ENCODE measurements around the gene OTOP2. TPM values are rescaled to one million over a fixed set of nuclear protein-coding genes. Genes with fewer than 3 reads are reported as not detected.

Gene OTOP2
- total RNA-seq, 1 donor, result not detected

DNA sequence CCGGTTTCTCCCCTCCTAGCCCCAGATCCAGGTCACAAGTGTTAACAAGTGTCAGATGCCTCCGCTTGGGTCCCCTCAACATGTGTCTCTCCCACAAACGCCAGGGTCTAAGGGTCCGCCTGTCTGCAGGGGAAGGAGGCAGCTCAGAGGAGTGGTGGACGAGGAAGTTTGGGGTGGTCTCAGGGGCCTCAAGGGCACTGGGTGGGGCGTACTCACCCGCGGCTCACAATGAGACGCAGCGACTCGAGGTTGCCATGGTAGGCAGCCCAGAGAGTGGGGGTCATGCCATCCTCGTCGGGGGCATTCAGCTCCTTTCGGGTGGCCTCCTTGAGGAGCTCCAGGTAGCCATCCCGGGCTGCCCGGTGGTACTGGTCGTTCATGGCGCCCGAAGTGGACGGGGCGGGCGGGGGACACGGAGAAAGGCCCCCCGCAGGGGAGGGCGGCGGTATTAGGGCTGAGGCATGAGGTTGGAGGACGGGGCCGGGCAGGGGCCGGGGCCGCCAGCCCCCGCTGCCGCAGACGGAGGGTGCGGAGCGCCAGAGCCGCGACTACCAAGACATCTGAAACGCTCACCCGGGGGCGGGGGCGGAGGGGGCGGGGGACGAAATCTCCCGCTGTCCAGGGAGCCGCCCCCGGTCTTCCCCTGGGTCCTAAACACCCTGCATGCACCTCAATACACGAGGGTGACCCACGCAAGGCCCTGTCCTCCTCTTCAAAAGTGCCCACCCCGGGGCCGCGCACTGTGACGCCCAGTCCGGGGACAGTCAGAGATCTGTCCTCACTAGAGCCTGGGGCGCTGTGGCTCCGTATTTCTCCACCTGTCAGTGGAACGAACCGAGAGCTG is 1.2 kb upstream of the OTOP2 start, which contains the start of gene USH1G:
Gene USH1G (minus strand): TSS at position 562 of the 844 bp plus-strand sequence. CDS start 182 bp downstream, at position 380.
- peak in 1 of 3 donors; percentile 35 for DNase-seq (ENCODE audit: low read depth in 2 of 3, low spot score in 2 of 3)

DNA sequence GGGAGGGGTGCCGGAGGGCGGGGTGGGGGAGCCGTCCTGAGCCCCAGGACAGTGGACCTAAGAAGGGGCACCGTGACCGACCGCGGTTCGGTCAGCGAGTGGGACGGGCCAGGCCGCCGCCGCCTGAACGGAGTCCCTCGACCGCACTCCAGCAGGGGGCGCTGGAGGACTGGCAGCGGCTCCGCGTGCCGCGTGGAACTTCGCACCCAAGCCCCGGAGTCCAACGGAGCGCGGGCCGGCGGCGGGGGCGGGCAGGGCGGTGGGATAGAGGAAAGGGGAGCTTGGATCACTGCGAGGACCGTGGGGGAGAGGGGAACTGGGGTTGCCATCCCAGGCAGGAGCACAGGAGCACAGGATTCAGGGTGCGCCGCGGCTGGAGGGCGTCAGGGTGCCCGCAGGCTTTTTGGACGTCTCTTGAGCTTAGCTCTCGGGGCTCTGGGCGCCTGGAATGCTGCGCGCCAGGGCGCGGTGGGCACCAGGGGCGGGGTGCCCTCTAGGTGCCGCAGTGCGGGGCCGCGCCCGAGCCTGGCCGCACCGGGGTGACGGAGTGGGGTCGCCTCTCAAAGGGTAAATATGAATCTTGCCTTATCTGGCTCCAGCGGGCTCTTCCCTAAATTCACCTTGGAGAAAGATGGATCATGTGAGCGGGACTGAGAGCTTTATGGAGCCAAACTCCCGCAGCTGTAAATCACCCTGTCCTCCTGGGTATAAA is 379 bp upstream of the OTOP2 start:
- peak; percentile 50 to 60 (median 60) for DNase-seq (ENCODE audit: low read depth in 2 of 3, low spot score in 2 of 3)

DNA sequence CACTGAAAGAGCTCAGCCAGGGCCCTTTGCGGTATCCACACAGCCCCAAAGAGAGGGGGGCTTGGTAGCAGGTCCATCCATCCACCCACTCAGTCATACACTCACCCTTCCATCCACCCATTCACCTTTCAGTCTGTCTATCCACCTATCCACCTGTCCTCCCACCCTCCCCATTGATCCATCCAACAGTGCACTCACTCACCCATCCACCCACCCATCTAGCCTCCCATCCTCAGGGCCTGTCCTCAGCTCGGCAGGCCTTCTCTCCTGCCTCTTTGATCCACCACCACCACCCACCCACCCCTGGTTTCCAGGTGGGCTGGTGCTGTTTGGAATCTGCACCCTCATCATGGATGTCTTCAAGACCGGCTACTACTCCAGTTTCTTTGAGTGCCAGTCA is 1.2 kb downstream of the OTOP2 start:
- DNase-seq (ENCODE audit: low read depth in 2 of 3, low spot score in 2 of 3), result no peak

- no peak for DNase-seq (ENCODE audit: low read depth in 2 of 3, low spot score in 2 of 3)
Observed at GRCh38 chr17:74928786-74929185, 4.7 kb downstream of the OTOP2 start.

DNA sequence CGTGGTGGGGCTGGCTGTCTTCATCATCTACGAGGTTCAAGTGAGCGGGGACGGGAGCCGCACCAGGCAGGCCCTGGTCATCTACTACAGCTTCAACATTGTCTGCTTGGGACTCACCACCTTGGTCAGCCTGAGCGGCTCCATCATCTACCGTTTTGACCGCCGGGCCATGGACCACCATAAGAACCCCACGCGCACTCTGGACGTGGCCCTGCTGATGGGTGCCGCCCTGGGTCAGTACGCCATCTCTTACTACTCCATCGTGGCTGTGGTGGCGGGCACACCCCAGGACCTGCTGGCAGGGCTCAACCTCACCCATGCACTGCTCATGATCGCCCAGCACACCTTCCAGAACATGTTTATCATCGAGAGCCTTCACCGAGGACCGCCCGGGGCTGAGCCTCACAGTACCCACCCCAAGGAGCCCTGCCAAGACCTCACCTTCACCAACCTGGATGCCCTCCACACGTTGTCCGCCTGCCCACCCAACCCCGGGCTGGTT is 6.5 kb downstream of the OTOP2 start:
- no peak for DNase-seq (ENCODE audit: low read depth in 2 of 3, low spot score in 2 of 3)

DNA sequence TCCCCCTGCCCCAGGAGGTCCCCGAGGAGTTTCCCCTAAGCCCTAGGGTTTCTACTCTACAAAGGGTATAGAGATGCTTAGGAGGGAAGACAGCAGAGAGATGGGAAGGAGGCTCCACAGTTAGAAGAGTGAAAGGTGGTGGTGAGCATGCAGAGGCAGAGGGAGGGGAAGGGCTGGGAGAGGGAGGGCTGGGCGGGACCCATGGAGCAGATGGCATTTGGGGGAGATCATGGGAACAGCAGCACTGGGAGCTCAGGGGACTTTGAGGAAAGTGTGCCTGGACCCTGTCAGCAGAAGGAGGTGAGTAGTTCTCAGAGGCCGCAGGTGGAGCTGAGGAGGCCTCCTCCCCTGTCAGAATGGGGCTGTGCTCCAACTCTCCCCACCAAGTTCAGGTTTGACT is 11.0 kb downstream of the OTOP2 start:
- DNase-seq (ENCODE audit: low read depth in 2 of 3, low spot score in 2 of 3), result no peak

GRCh38 chr17:74935585-74936469 is 11.8 kb downstream of the OTOP2 start, which contains the start of gene OTOP3:
Gene OTOP3 (plus strand): TSS chr17:74935898. CDS start chr17:74935922, 24 bp downstream.
- no peak for DNase-seq (ENCODE audit: low read depth in 2 of 3, low spot score in 2 of 3)

DNA sequence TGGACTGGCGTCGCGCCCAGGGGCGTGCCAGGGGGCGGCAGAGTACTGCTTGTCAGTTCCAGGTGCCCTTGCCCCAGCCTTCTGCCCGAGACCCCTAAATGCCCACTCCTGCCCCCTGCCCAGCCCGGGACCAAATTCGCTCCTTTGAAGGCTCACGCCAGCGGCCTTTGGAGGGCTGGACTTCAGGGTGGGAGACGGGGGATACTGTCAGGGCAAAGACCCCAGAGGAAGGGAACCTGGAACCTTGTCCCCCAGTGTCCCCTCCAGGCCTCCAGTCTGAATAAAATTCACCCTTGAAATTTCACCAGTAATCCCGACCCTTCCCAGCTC is 12.4 kb downstream of the OTOP2 start:
- DNase-seq (ENCODE audit: low read depth in 2 of 3, low spot score in 2 of 3), result no peak

- no peak for DNase-seq (ENCODE audit: low read depth in 2 of 3, low spot score in 2 of 3)
Observed at GRCh38 chr17:74937064-74938051, 13.3 kb downstream of the OTOP2 start.

GRCh38 chr17:74938194-74938950 is 14.3 kb downstream of the OTOP2 start:
- DNase-seq (ENCODE audit: low read depth in 2 of 3, low spot score in 2 of 3), result no peak

- no peak for DNase-seq (ENCODE audit: low read depth in 2 of 3, low spot score in 2 of 3)
Observed at GRCh38 chr17:74939534-74939933, 15.5 kb downstream of the OTOP2 start.

DNA sequence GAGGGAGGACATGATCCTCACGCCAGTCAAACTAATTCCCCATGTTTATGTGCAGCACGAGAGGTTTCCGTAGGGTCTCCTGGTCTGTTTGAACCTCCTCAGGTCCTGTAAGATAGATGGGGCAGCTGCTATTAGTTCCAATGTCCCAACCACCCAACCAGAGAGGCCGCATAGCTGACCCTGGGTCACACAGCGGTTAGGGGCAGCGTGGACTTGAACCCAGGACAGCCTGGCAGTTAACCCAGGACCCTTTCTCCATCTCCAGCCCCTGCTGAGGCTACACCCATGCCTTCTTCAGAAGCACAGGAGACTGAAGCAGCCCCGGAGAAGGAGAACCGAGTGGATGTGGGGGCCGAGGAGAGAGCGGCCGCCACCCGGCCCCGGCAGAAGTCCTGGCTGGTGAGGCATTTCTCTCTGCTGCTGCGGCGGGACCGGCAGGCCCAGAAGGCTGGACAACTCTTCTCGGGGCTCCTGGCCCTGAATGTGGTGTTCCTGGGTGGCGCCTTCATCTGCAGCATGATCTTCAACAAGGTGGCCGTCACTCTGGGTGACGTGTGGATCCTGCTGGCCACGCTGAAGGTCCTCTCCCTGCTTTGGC is 17.2 kb downstream of the OTOP2 start:
- DNase-seq (ENCODE audit: low read depth in 2 of 3, low spot score in 2 of 3), result no peak

DNA sequence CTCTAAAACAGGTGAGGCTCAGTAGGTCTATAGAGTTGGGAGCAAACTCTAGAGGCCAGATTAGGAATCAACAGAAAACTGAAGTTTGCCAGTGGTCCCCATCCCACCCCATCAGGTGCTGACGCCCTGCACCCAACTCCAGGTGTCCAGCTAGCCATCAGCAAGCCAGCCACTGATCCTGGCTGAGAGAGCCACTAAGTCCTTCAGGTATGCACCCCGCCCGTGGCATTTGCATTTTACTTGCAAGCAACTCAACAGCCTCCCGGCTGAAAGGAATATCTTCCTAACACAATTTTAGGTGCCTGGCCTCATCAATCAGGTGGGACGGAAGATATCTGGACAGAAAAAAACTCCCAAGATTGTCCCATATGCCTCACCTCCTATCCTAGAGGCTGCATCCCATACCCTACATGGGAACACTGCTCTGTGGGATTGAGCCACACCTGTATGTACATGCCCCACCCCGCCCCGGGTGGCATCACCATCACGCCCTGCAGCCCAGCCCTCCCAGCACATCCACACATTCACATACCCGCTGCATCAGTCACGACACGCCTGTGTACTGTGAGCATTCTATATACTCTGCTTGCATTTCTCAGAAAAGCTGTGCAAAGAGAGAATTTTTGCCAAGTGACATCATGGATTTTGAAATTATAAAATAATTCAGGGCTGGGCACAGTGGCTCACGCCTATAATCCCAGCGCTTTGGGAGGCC is 19.9 kb downstream of the OTOP2 start:
- DNase-seq (ENCODE audit: low read depth in 2 of 3, low spot score in 2 of 3), result no peak

- DNase-seq (ENCODE audit: low read depth in 2 of 3, low spot score in 2 of 3), result no peak
Observed at GRCh38 chr17:74945543-74945942, 21.5 kb downstream of the OTOP2 start.

GRCh38 chr17:74946641-74947040 is 22.6 kb downstream of the OTOP2 start:
- DNase-seq (ENCODE audit: low read depth in 2 of 3, low spot score in 2 of 3), result no peak

GRCh38 chr17:74947041-74947754 is 23.1 kb downstream of the OTOP2 start:
- DNase-seq (ENCODE audit: low read depth in 2 of 3, low spot score in 2 of 3), result no peak

DNA sequence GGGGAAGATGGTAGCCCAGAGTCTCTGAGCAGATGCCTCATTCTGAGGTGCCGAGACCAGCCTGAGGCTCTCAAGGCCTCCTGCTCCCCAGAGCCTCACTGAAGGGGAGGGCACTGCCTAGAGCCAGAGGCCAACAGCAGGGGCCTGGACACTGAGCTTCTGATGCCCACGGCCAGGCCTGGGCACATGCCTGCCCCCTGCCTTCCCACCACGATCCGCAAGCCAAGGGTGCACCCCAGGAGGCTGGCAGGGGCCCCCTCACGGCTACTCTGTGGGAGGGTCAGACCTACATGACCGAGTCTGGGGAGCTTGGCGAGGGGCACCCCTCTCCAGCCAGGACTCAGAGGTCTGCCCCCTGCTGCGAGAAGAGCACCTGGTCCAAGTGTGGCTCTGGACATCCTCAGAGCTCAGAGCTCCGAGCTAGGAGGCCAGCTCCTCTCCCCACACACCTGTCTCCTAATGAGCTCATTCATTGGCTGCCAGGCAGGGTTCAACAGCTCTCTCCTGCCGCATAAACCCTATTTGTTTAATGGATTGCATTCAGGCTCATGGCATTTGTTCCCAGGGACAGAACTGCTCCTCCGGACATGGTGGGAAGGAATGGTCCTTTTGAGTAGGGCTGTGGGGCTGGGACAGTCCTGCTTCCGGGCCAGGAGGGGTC is 25.5 kb downstream of the OTOP2 start:
- DNase-seq (ENCODE audit: low read depth in 2 of 3, low spot score in 2 of 3), result no peak
